Measurements from ENCODE around the gene TRMT6.

The TRMT6 gene

DNA sequence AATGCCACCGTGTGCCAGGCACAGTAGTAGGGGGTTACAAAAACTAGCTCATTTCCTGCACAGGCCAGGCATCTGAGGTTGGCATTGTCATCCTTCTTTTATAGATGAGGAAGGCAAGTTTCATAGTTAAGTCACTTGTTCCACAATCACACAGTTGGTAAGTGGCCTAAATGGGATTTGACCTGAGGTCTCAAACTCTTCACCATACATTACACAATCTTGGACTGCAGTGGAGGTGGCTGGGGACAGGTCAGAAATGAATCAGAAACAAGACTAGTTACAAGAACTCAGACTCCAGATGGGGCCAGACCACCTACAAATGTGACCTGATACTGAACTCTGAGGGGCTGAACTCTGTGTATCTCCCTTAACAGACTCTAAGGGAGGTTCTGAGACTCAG is 49.4 kb downstream of the TRMT6 start:
- no peak for DNase-seq (ENCODE audit: low read depth in 2 of 2, low spot score in 1 of 2)

DNA sequence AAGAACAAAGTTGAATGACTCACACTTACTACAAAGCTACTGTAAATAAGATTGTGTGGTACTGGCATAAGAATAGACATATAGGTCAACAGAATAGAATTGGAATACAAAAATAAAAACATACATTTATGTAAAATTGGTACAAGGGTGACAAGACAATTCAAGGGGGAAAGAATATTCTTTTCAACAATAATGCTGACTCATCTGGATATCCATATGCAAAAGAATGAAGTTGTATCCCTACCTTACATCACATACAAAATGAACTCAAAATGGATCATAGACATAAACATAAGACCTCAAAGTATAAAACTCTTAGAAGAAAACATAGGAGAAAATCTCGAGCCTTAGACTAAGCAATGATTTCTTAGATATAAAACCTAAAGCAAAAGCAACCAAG is 50.9 kb downstream of the TRMT6 start:
- DNase-seq (ENCODE audit: low read depth in 2 of 2, low spot score in 1 of 2) = no peak

DNA sequence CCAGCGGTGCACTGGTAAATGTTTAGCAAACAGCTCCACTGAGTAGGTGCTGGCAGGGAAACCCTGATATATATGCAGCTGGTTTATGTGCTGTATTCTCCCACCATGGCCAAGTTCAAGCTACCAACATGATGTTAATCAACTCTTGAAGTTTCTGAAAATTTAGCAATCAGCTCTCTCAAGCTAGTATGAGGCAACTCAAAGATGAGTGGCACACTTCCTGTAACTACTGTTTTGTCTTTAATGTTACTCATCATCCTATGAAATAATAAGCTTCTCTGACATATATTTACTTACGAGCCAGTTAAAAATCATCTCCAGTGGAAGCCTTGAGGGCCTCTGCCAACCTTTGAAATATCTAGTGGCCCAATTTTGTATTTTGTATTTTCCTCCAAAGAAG is 54.7 kb downstream of the TRMT6 start:
- DNase-seq (ENCODE audit: low read depth in 2 of 2, low spot score in 1 of 2) = no peak

DNA sequence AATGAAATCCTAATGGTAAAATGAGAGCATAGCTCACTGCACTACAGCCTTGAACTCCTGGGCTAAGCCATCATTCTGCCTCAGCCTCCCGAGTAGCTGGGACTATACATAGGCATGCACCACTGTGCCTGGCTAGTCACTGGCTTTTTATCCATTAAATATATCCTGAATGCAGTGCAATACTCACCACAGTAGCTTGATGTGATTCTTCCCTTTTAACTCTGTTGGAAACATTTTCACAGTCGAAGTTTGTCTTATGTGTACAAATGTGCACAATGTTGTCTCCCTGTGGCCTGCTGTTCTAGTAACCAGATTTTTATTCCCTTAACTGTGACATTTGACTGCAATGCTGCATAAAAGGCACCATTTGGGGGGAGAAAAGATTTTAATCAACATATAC is 56.7 kb downstream of the TRMT6 start:
- DNase-seq (ENCODE audit: low read depth in 2 of 2, low spot score in 1 of 2) = no peak

DNA sequence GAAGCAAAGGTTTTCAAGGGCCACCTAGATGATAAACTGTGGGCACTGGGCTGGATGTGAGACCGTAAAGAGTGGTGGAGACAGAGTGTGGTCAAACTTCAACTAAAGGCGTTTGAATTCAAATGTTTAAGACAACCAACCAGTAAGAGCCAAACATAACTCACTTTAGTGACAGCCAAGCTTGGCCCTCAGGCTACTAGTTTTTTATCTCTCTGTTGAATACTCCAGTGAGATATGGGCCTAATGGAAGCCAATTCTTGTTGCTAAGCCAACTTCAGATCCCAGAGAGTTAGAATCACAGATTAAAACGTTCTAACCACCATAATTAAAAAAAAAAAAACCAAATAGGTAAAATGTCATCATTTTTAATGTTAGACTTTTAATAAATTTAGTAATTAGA is 57.3 kb downstream of the TRMT6 start:
- no peak for DNase-seq (ENCODE audit: low read depth in 2 of 2, low spot score in 1 of 2)

DNA sequence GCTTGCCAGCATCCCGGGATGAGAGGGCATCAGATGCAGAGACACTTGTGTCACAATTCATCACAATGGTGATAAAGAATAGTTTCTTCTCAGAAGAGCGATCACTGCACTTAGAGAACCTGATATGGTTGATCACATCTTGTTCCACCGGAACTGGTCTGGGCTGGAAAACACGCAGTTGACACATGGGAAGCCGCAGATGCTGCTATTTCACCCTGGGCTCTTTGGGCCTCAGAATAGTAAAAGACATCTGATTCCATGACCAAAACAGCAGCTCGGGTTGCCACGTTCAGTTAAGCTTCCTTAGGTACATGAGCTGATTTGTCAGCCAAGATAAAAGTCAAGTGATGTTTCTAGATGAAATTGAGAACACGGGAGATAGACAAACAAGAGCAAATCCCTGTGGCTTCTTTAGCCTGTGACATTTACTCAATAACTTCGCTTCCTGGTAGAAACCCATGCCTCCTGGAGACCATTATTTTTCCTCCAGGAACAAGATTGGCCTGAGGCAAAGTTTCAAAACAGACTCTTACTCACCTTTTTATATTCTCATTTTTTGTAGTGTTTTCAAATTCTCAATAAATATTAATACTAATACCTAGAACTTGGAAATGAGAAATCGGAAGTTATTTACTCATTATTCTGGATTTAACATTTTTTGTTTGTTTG is 59.4 kb downstream of the TRMT6 start:
- no peak for DNase-seq (ENCODE audit: low read depth in 2 of 2, low spot score in 1 of 2)

DNA sequence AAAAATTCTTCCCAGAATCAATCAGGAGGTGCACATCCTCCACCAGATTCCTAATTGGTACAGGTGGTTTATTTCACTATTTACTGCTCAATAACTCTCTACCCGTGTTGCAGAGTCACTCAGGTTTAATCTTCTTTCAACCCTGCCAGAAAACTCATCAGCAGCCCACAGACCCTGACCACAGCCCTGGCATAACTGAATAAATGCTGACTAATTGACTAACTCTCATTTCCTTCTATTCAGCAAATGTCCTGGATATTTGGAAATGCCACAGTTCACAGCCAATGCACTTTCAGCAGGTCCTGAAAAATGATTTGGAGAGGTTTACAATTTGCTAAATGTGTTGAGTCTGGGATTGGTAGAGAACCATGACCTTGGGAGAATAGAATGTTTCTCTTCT is 62.3 kb downstream of the TRMT6 start:
- no peak for DNase-seq (ENCODE audit: low read depth in 2 of 2, low spot score in 1 of 2)

DNA sequence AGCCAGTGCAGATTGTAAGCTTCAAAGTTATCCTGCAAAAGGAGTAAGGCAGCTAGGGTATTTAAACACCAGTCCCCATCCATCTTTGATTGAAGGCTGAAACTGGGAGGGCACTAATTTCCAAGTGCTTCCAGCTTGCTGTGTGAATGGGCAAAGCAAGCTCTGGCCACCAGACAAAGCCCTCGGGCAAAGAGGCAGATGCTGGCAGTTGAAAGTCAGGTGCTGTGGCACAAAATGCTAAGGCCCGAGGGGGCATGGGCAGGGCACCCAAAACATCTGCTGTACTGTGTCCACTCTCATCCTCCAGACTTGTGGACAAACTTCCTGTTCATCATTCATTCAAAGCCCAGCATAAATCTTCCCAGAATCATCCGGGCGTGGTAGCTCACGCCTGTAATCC is 62.9 kb downstream of the TRMT6 start:
- no peak for DNase-seq (ENCODE audit: low read depth in 2 of 2, low spot score in 1 of 2)

Data from stimulated activated CD8-positive, alpha-beta memory T cell treated with anti-CD3 and anti-CD28 coated beads, Interleukin-4, amount 100 ng/mL, for 1 hour (primary cell).